BJ (cell line): ENCODE measurements around the gene CYP11A1. TPM values are rescaled to one million over a fixed set of nuclear protein-coding genes. Genes with fewer than 3 reads are reported as not detected.

Source experiments
- CTCF ChIA-PET: fragments of 350-600 bp; formaldehyde crosslinking; extraction: SDS; loops from one replicate; lab custom pipeline; 2021; ENCODE audit warnings: antibody characterized with exemption, inconsistent platforms; lab: Yijun Ruan, JAX
- POLR2A ChIA-PET: fragments of 300-600 bp; sonication (Branson Sonifier 250); formaldehyde crosslinking; extraction: SDS; loops from one replicate; lab custom pipeline; 2021; ENCODE audit warnings: antibody characterized with exemption; lab: Charles Lee
- DNase-seq: peaks from one replicate; pipeline ENCODE4 v3.0.0-alpha.2; 2011; ENCODE audit warnings: low read depth
- H3K27me3 ChIP-seq: 2 replicates; pipeline ENCODE4 v1.6.0; 2011; ENCODE audit warnings: low read length; ENCODE audit not compliant: control insufficient read depth, insufficient read depth
- H3K36me3 ChIP-seq: 2 replicates; pipeline ENCODE4 v1.5.1; 2011; ENCODE audit warnings: low read length; ENCODE audit not compliant: control insufficient read depth, insufficient read depth
- H3K4me3 ChIP-seq: 2 replicates; pipeline ENCODE4 v1.5.1; 2011; ENCODE audit warnings: low read depth, mild to moderate bottlenecking, control low read depth, low read length
- polyA plus RNA-seq: library from polyadenylated mRNA; depleted of rRNA; stranded (reverse); fragments of >200 nt; gene quantifications from 2 replicates; pipeline ENCODE4 v1.2.3, GENCODE V29; 2011
- TF ChIP-seq, protein P1 (sequence below): IDR thresholded peaks from 2 replicates; pipeline ENCODE4 v1.5.1; 2011; ENCODE audit warnings: low read depth, mild to moderate bottlenecking, control low read depth, inconsistent platforms, low read length, moderate library complexity; ENCODE audit not compliant: insufficient read depth

Gene CYP11A1
- polyA plus RNA-seq, 1 experiment = 0.70 TPM

- TF ChIP-seq, protein P1, sequence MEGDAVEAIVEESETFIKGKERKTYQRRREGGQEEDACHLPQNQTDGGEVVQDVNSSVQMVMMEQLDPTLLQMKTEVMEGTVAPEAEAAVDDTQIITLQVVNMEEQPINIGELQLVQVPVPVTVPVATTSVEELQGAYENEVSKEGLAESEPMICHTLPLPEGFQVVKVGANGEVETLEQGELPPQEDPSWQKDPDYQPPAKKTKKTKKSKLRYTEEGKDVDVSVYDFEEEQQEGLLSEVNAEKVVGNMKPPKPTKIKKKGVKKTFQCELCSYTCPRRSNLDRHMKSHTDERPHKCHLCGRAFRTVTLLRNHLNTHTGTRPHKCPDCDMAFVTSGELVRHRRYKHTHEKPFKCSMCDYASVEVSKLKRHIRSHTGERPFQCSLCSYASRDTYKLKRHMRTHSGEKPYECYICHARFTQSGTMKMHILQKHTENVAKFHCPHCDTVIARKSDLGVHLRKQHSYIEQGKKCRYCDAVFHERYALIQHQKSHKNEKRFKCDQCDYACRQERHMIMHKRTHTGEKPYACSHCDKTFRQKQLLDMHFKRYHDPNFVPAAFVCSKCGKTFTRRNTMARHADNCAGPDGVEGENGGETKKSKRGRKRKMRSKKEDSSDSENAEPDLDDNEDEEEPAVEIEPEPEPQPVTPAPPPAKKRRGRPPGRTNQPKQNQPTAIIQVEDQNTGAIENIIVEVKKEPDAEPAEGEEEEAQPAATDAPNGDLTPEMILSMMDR = no peak
- Histone ChIP-seq H3K36me3 (no peaks in the 10 kb centered on the region), H3K27me3 (no peaks in the 10 kb centered on the region), H3K4me3 (no peak overlapping the region)
- CTCF ChIA-PET = interaction anchor here (0.8 to 26.7 kb wide), 6 partner anchors 9 to 50 kb away, joined by 3 to 622 read pairs (median 5); partner anchors contain the start of gene SEMA7A
- POLR2A ChIA-PET = no interaction called here
- no peak for DNase-seq
Observed at GRCh38 chr15:74384566-74384880, 17.1 kb upstream of the CYP11A1 start.

DNA sequence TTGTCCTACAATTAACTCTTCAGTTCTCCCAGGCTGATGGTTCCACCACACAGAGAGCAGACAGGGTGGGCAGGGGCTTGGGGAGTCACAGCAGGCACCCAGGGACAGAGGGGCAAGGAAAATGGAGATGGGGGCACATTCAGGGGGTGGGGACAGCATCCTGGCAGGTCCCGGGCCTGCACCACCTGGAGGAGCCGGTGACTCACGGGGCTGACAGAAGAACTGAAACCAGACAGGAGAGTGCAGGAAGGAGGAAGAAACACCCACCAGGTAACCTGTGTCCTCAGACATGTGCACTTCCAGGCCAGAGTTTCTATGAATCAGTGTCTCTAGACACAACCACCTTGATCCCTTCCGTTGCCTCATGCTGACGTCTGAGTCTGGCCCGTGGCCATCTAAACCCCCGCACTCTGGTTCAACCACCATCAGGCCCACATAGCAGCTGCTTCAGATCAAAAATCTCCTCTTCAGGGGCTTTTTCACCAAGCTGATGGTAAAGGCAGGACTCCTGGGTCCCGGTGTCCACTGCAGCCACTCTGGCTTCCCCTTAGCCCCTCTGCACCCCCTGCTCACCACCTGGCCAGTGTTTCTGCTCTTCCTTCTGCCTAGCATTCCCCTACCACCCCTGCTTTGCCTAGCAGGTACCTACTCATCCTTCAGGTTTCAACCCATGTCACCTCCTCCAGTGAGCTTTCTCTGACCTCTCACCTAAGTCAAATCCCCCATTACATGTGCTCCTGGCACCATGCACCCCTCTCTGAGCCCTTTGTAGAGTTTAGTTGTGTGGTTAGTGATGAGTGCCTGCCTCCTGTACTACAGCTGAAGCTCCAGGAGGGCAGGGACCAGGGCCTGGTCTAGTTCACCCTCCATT, 16.5 kb upstream of the CYP11A1 start:
- Histone ChIP-seq H3K36me3 (no peaks in the 10 kb centered on the region), H3K4me3 (no peak overlapping the region), H3K27me3 (no peaks in the 10 kb centered on the region)
- TF ChIP-seq, protein P1 = no peak
- ChIA-PET CTCF (interaction anchor here (1.3 to 26.7 kb wide), 6 partner anchors 10 to 230 kb away, joined by 3 to 622 read pairs (median 8); partner anchors contain the start of gene SEMA7A), POLR2A (interaction anchor here (0.6 kb wide), 1 partner anchor 46 kb away, joined by 4 read pairs; no protein-coding TSS in a partner anchor)
- no peak for DNase-seq

DNA sequence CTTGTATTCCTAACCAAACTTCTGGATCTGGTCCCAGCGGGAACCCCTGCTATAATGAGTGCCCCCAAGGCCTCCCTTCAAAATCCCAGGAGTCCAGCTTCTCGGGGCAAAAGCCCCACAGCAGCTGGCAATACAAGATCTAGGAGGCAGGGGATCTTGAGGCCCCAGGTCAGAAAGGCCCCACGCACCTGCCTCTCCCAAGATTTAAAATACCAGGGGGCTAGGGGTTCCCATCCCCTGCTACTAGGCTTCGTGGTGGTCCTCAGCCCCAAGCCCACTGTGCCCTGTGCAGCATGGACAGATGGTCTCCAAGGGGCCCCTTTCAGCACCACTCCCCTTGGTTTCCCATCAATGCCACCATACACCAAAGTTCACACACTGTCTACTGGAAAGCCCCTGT, 15.8 kb upstream of the CYP11A1 start:
- Histone ChIP-seq H3K4me3 (no peak overlapping the region), H3K36me3 (no peaks in the 10 kb centered on the region), H3K27me3 (no peaks in the 10 kb centered on the region)
- no peak for DNase-seq
- CTCF ChIA-PET = interaction anchor here (0.7 to 26.7 kb wide), 15 partner anchors 10 to 249 kb away, joined by 3 to 622 read pairs (median 8); partner anchors contain the start of genes SEMA7A and UBL7
- POLR2A ChIA-PET = no interaction called here
- TF ChIP-seq, protein P1 = no peak

DNA sequence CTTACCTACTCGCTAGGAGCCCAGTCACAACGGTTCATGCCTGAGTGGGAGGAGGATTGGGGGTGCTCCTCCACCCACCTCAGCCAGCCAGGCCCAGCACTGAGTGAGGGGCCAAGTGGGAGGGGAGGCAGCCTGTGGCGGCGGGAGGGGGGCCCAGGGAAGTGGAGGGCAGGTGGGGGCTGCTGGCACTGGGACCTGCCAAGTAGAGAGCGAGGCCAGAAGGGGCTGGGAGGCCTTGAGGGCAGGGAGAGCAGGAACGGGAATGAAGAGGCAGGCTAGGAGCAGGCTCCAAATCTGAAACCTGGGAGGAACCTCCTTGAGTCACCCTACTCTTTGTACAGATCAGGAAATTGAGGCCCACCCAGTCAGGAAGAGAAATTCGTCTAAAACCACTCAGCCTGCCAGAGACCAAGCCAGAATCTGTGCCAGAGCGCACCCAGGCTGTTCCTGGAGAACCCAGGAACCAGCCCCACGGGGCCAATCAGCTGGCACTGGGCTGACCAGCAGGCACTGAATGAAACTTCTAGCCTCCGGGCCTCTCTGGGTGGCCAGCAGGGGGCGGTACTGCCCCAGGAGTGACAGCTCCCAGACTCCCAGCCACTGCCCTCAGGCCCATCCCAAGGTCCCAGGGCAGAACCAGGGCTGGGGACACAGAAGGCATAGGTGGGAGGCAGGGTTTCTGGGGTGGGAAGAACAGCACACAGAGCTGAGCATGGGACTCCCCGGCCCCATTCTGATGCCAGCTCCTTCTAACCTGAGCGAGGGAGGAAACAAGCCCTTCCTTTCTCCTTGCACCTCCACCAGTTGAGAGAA, 14.8 kb upstream of the CYP11A1 start:
- Histone ChIP-seq H3K27me3 (no peaks in the 10 kb centered on the region), H3K36me3 (no peaks in the 10 kb centered on the region), H3K4me3 (no peak overlapping the region)
- ChIA-PET POLR2A (interaction anchor here (0.6 kb wide), 1 partner anchor 553 kb away, joined by 10 read pairs; no protein-coding TSS in a partner anchor), CTCF (interaction anchor here (0.6 to 26.7 kb wide), 33 partner anchors 9 to 415 kb away, joined by 3 to 622 read pairs (median 5); partner anchors contain the start of genes SEMA7A and UBL7)
- no peak for DNase-seq
- TF ChIP-seq, protein P1 = peak; percentile 96

DNA sequence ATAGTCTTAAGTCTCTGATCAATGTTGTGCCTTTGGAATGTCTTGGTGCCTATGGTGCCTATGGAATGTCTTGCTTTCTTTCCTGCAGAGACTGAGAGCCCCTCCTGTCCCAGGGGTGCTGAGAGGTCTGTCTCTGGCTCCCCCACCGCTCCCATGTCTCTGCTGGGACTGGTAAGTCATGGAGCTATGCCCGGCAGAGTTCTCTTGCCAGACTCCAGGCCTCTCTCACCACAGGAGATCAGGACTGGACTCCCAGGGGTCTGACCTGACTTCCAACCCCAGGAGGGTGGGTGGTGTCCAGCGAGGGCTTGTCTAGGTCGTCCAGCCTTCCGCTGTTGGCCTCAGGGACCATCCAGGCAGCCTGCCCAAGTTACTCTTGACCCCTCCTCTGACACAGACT, 14.0 kb upstream of the CYP11A1 start:
- POLR2A ChIA-PET = no interaction called here
- DNase-seq = no peak

More for the DNA sequence above, 14.0 kb upstream of the CYP11A1 start:
- CTCF ChIA-PET = interaction anchor here (0.9 to 26.7 kb wide), 10 partner anchors 8 to 232 kb away, joined by 3 to 622 read pairs (median 6); partner anchors contain the start of gene SEMA7A
- H3K36me3 ChIP-seq = no peaks in the 10 kb centered on the region
- H3K27me3 ChIP-seq = no peaks in the 10 kb centered on the region
- TF ChIP-seq, protein P1 = no peak
- H3K4me3 ChIP-seq = no peak overlapping the region
